Right lobe of liver (tissue), 4 donors: ENCODE measurements around the gene COL5A3.

Experiments used
- CTCF ChIP-seq, 4 donors: fragments of 200-600 bp in 3 of 4; fragments of 450-650 bp in 1 of 4; IDR thresholded peaks; one replicate each; pipeline versions ENCODE4 v1.5.1 to v1.8.0; 2016 to 2022; ENCODE audit warnings: antibody characterized with exemption in 4 of 4, mild to moderate bottlenecking in 2 of 4
- POLR2A ChIP-seq: fragments of 450-650 bp; IDR thresholded peaks from one replicate; pipeline ENCODE4 v1.6.1; 2017; ENCODE audit warnings: antibody characterized with exemption, mild to moderate bottlenecking
- donor health status: DM: no; HTN: no; CAD: no.
- donor health status: DM: no; HTN: no; CAD: no.
- donor health status: DM: no; HTN: yes; CAD: no.

- TF ChIP-seq CTCF (IDR thresholded peaks at IDR 0.05) = no peak
- no peak for TF ChIP-seq POLR2A
These were observed 69.1 kb downstream of the COL5A3 start for GRCh38 chr19:9941231-9941630.
